Adrenal gland (tissue), 12 donors: ENCODE results near the gene CD207. TPM values are rescaled to one million over a fixed set of nuclear protein-coding genes. Genes with fewer than 3 reads are reported as not detected.

Experiments
- DNase-seq, 7 donors: peaks; one replicate each; pipeline ENCODE4 v3.0.0-alpha.2; 2019 to 2020
- H3K27ac ChIP-seq, 5 donors: fragments of 200-600 bp; sonication (generic) in 4 of 5; 1 replicate in 3 of 5; 2 replicates in 2 of 5; pipeline versions ENCODE4 v1.5.1 to v1.8.0; 2016 to 2020; ENCODE audit warnings: mild to moderate bottlenecking in 1 of 5
- H3K27me3 ChIP-seq: fragments of 200-600 bp; 2 replicates; pipeline ENCODE4 v1.8.0; 2021
- H3K36me3 ChIP-seq, 2 donors: fragments of 200-600 bp; replicated peaks in 1 of 2; 1 replicate in 1 of 2; 2 replicates in 1 of 2; pipeline versions ENCODE4 v1.5.1 to v1.8.0; 2018 to 2022
- H3K4me1 ChIP-seq, 2 donors: fragments of 200-600 bp; replicated peaks in 1 of 2; 1 replicate in 1 of 2; 2 replicates in 1 of 2; pipeline versions ENCODE4 v1.5.1 to v1.8.0; 2018 to 2021
- H3K4me3 ChIP-seq, 4 donors: fragments of 200-600 bp; sonication (generic) in 3 of 4; one replicate each; pipeline ENCODE4 v1.5.1; 2016 to 2018
- H3K9me3 ChIP-seq, 3 donors: fragments of 200-600 bp; sonication (generic) in 1 of 3; replicated peaks in 1 of 3; 1 replicate in 2 of 3; 2 replicates in 1 of 3; pipeline versions ENCODE4 v1.5.1 to v1.8.0; 2016 to 2021
- POLR2A ChIP-seq, 2 donors: fragments of 450-650 bp; IDR thresholded peaks; one replicate each; pipeline ENCODE4 v1.6.1; 2017; ENCODE audit warnings: antibody characterized with exemption in 2 of 2, mild to moderate bottlenecking in 2 of 2, moderate library complexity in 1 of 2
- WGBS, 4 donors: extraction: QIAGEN DNeasy Blood & Tissue Kit in 2 of 4; methylation state at CpG; one replicate each; pipeline versions ENCODE4 v1.1.5 to v1.1.7; 2013 to 2017; 5-methylcytosine and 5-hydroxymethylcytosine counted together
- intact Hi-C, 2 donors: fragments of 100-400 bp; cut with DNase I; formaldehyde crosslinking; loops; one replicate each; pipeline versions ENCODE4 v1.14.1 to v1.15.0; 2022 to 2023
- polyA plus RNA-seq, 3 donors: library from polyadenylated mRNA; stranded (reverse); fragments of 200-250 nt in 2 of 3; fragments of 350-450 nt in 1 of 3; fragmentation: Illumina TruSeq in 1 of 3; extraction: RNeasy Lipid Tissue Mini Kit (QIAGEN cat#74804) in 1 of 3; gene quantifications; one replicate each; pipeline ENCODE4 v1.2.3, GENCODE V29; 2013 to 2014
- small RNA-seq, 2 donors: library from RNA; depleted of rRNA; stranded (forward); fragments of <200 nt; gene quantifications; one replicate each; pipeline ENCODE3, GENCODE V24; 2016
- total RNA-seq, 9 donors: library from RNA; depleted of rRNA in 4 of 9; stranded (reverse); fragments of >200 nt in 4 of 9; fragments of 120-200 nt in 1 of 9; fragmentation: NEBNext Ultra II Directional in 1 of 9; extraction: Animal tissue kit (Norgen Biotek cat#: 25700) in 1 of 9; gene quantifications; one replicate each; pipeline versions ENCODE4 v1.1.0 to v1.2.4, GENCODE V29; 2013 to 2023
- TF ChIP-seq, protein P1 (sequence below), 6 experiments: fragments of 450-650 bp in 4 of 6; fragments of 200-600 bp in 2 of 6; sonication (generic) in 1 of 6; IDR thresholded peaks; 1 replicate in 5 of 6; 2 replicates in 1 of 6; pipeline versions ENCODE4 v1.5.1 to v1.8.0; 2016 to 2021; ENCODE audit warnings: antibody characterized with exemption in 6 of 6, mild to moderate bottlenecking in 2 of 6, moderate library complexity in 1 of 6
- donor health status: healthy with polysubstance abuse.
- donor health status: Bipolar disorder and iron deficiency.
- donor health status: DM: yes; HTN: yes; CAD: no.
- donor health status: DM: no; HTN: no; CAD: no.
- donor health status: DM: no; HTN: no; CAD: no.
- donor health status: DM: yes; HTN: yes; CAD: no.

Gene CD207
- total and polyA plus RNA-seq, 12 donors: 0.07 to 0.10 TPM; not detected in 10

DNA sequence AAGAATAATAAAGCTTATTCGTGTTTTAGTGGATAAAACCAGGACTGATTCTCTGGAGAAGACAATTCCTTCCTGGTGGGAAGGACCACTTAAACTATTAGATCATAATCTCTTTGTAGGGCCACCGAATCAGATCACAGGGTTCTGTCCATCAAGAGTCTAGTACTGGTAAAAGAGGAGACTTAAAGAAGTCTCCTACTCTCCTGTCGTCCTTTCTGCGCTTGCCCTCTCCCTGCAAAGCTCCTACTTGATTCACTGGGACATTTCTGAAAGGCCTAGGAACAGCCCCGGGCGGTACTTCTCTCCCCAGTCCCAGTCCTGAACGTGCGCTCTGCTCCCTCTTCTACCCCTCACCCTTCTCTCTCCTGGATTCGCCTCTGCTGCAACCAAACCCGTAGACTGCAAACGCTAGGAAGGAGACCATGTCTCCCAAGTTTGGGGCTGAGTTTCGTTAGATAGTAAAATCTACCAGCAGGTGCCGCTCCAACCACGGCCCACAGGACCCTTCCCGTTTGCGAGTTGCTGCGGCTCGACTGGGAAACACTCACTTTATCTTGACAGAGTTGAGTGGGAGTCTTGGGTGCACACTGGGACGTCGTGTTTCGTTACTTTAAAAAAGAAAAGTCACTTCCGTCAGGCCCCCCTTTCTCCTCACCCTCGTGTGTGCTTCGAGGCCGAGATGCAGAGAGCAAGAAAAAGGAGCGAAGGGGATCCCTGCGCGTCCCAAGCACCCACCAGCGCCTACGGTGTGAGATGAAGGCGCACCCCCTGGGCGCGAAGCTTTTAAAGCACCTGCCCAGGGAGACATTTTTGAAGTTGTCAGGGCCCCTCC lies 46.1 kb downstream of the CD207 start:
- WGBS, 4 donors: 5 to 8% (median 6%) methylated on average over 30 to 33 of the region's 33 CpGs
- Histone ChIP-seq H3K4me3 (peak overlapping the region in 1 of 4 donors; percentile 11), H3K9me3 (no peaks in the 10 kb centered on the region), H3K27ac (no peak overlapping the region), H3K4me1 (peaks cover 5% of the 10 kb centered on the region in 2 donors), H3K36me3 (no peaks in the 10 kb centered on the region), H3K27me3 (peaks cover 34% of the 10 kb centered on the region)
- peak; percentile 41 to 76 (median 62) for DNase-seq
- TF ChIP-seq, protein P1, sequence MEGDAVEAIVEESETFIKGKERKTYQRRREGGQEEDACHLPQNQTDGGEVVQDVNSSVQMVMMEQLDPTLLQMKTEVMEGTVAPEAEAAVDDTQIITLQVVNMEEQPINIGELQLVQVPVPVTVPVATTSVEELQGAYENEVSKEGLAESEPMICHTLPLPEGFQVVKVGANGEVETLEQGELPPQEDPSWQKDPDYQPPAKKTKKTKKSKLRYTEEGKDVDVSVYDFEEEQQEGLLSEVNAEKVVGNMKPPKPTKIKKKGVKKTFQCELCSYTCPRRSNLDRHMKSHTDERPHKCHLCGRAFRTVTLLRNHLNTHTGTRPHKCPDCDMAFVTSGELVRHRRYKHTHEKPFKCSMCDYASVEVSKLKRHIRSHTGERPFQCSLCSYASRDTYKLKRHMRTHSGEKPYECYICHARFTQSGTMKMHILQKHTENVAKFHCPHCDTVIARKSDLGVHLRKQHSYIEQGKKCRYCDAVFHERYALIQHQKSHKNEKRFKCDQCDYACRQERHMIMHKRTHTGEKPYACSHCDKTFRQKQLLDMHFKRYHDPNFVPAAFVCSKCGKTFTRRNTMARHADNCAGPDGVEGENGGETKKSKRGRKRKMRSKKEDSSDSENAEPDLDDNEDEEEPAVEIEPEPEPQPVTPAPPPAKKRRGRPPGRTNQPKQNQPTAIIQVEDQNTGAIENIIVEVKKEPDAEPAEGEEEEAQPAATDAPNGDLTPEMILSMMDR (IDR thresholded peaks at IDR 0.05): peak; percentile 33 to 59 (median 52)
- TF ChIP-seq POLR2A (IDR thresholded peaks at IDR 0.05): no peak
- intact Hi-C loops: loop anchor here (5.0 to 10.0 kb wide), 3 partner anchors 135 to 158 kb away; partner anchors contain the start of gene ATP6V1B1 (in 1 of the 2)

DNA sequence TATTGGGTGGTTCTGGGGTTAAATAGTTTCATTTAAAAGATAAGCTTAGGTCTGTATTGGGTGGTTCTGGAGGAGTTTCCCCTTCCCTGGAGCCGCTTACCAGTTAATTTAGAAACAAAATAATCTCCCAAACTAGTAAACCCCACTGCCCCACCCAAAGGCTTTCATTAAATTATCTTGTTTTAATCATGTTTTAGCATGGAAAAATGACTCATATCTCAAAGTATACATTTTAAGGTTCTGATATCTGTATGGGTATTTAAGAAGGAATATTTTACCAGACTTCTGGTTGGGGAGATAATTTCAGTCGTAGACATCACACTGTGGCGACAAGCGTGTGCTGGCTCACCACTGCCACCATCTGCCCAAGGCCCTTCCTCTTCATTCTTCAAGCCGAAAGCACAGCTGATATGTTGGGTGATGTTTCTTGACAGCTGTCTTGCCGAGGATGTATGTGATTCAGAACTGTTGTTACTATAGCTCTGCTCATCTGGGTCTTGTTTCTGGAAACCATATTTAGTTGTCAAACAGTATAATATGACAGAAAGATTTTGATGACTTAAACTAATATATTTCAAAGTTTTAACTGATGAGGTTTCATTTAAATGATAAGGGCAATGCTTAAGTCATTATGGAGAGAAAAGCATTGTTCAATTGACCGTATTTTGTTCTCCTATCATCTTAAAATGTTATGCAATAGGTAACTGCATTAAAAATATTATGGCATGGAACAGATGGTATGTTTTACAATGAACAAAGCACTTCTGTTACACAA lies 50.3 kb downstream of the CD207 start:
- no peak for TF ChIP-seq POLR2A (IDR thresholded peaks at IDR 0.05)
- TF ChIP-seq, protein P1 (IDR thresholded peaks at IDR 0.05): peak in 5 of 6 experiments; percentile 28 to 52 (median 31)
- Histone ChIP-seq H3K4me1 (peaks cover 2 to 5% of the 10 kb centered on the region in 2 donors), H3K4me3 (no peak overlapping the region), H3K9me3 (no peaks in the 10 kb centered on the region), H3K27me3 (peaks cover 23% of the 10 kb centered on the region), H3K27ac (no peak overlapping the region), H3K36me3 (no peaks in the 10 kb centered on the region)
- DNase-seq: peak in 5 of 7 donors; percentile 30 to 60 (median 31)
- WGBS, 4 donors: 13 to 23% (median 19%) methylated on average over 7 of the region's 7 CpGs
- intact Hi-C loops: loop anchor here (5.0 to 10.0 kb wide), 3 partner anchors 131 to 162 kb away; partner anchors contain the start of gene ATP6V1B1 (in 1 of the 2)

GRCh38 chr2:70784320-70784719 lies 51.3 kb downstream of the CD207 start:
- Histone ChIP-seq H3K4me3 (no peak overlapping the region), H3K4me1 (no peaks in the 10 kb centered on the region), H3K27ac (no peak overlapping the region), H3K9me3 (no peaks in the 10 kb centered on the region), H3K27me3 (peaks cover 16% of the 10 kb centered on the region), H3K36me3 (no peaks in the 10 kb centered on the region)
- TF ChIP-seq, protein P1 (IDR thresholded peaks at IDR 0.05): no peak
- no peak for TF ChIP-seq POLR2A (IDR thresholded peaks at IDR 0.05)
- intact Hi-C loops: loop anchor here (5.0 to 10.0 kb wide), 3 partner anchors 130 to 150 kb away; partner anchors contain the start of gene ATP6V1B1 (in 1 of the 2)
- 75 to 93% (median 87%) methylated on average over 2 of the region's 2 CpGs for WGBS, 4 donors
- no peak for DNase-seq

Small RNA genes lying within 50 kb of the gene (small RNA-seq; reads per million reads assigned to genes)
- gene HMGN2P21: 0 reads per million in 2 donors

Other genes with a start within 250 kb of the CD207 start
- gene ADD2, start 67.6 kb downstream of the CD207 start, total RNA-seq: 1 to 10 TPM in 5 of 9 donors, under 1 TPM in 3, not detected in 1; 0.69 to 5.6 (median 2.1) TPM
- 1 to 10 TPM in 1 of 3 donors, under 1 TPM in 2; 0.20 to 2.2 (median 0.72) TPM for gene ADD2, start 67.6 kb downstream of the CD207 start, polyA plus RNA-seq
- gene FIGLA, start 45.2 kb downstream of the CD207 start, total RNA-seq: not detected
- gene FIGLA, start 45.2 kb downstream of the CD207 start, polyA plus RNA-seq: not detected
- gene CLEC4F, start 15.2 kb downstream of the CD207 start, total RNA-seq: under 1 TPM in 1 of 9 donors, not detected in 8; 0.22 TPM
- under 1 TPM in 2 of 3 donors, not detected in 1; 0.27 to 0.32 TPM for gene CLEC4F, start 15.2 kb downstream of the CD207 start, polyA plus RNA-seq
- 1 to 10 TPM in 3 of 9 donors, under 1 TPM in 3, not detected in 3; 0.35 to 4.9 (median 0.93) TPM for gene VAX2, start 64.8 kb upstream of the CD207 start, total RNA-seq
- gene VAX2, start 64.8 kb upstream of the CD207 start, polyA plus RNA-seq: 1 to 10 TPM in 2 of 3 donors, not detected in 1; 2.5 to 3.0 TPM
- 1 to 10 TPM in 1 of 9 donors, under 1 TPM in 4, not detected in 4; 0.14 to 1.3 (median 0.58) TPM for gene ATP6V1B1, start 100.1 kb upstream of the CD207 start, total RNA-seq
- 1 to 10 TPM in 2 of 3 donors, under 1 TPM in 1; 0.27 to 4.6 (median 1.9) TPM for gene ATP6V1B1, start 100.1 kb upstream of the CD207 start, polyA plus RNA-seq
- 1 to 10 TPM in 7 of 9 donors, under 1 TPM in 1, not detected in 1; 0.61 to 3.7 (median 2.1) TPM for gene ANKRD53, start 142.8 kb upstream of the CD207 start, total RNA-seq
- 1 to 10 TPM; 1.5 to 5.1 (median 4.3) TPM for gene ANKRD53, start 142.8 kb upstream of the CD207 start, polyA plus RNA-seq
- 10 to 100 TPM; 20.0 to 96.6 (median 58.6) TPM for gene TEX261, start 159.1 kb upstream of the CD207 start, total RNA-seq
- 10 to 100 TPM; 17.9 to 95.2 (median 23.3) TPM for gene TEX261, start 159.1 kb upstream of the CD207 start, polyA plus RNA-seq
- 100 to 1,000 TPM in 3 of 9 donors, 10 to 100 TPM in 6; 56.8 to 144 (median 83.3) TPM for gene NAGK, start 232.8 kb upstream of the CD207 start, total RNA-seq
- 100 to 1,000 TPM in 2 of 3 donors, 10 to 100 TPM in 1; 71.7 to 262 (median 203) TPM for gene NAGK, start 232.8 kb upstream of the CD207 start, polyA plus RNA-seq